Right lobe of liver (tissue), 4 donors: ENCODE measurements around the gene TSPAN31.

Experiments used
- POLR2A ChIP-seq: fragments of 450-650 bp; IDR thresholded peaks from one replicate; pipeline ENCODE4 v1.6.1; 2017; ENCODE audit warnings: antibody characterized with exemption, mild to moderate bottlenecking
- TF ChIP-seq, protein P1 (sequence below), 4 donors: fragments of 200-600 bp in 3 of 4; fragments of 450-650 bp in 1 of 4; IDR thresholded peaks; one replicate each; pipeline versions ENCODE4 v1.5.1 to v1.8.0; 2016 to 2022; ENCODE audit warnings: antibody characterized with exemption in 4 of 4, mild to moderate bottlenecking in 2 of 4
- donor health status: DM: no; HTN: no; CAD: no.
- donor health status: DM: no; HTN: no; CAD: no.
- donor health status: DM: no; HTN: yes; CAD: no.

DNA sequence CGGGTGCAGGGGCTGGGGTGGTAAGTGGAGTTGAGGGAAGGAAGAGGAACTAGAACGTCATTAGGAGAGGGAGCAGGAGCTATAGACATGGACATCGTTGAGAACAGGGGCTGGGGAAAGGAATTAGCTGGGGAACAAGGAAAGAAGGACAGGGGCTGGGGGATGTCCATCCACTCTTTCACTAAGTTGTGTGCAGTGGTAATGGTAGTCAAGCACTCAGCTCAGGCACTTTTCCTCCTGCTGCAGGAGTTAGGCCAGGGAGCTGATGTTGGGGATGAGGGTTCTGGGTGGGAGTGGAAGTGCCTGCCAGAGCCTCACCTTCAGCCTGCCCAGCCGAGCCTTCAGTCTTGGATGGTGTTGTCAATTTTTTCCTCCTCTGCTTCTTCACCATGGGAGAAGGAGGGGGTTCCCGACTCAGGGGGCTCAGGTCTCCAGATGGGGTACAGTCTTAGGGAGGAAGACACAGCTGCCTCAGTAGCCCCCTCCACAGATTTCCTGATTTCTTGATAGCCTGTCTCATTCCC lies 15.5 kb upstream of the TSPAN31 start:
- TF ChIP-seq, protein P1, sequence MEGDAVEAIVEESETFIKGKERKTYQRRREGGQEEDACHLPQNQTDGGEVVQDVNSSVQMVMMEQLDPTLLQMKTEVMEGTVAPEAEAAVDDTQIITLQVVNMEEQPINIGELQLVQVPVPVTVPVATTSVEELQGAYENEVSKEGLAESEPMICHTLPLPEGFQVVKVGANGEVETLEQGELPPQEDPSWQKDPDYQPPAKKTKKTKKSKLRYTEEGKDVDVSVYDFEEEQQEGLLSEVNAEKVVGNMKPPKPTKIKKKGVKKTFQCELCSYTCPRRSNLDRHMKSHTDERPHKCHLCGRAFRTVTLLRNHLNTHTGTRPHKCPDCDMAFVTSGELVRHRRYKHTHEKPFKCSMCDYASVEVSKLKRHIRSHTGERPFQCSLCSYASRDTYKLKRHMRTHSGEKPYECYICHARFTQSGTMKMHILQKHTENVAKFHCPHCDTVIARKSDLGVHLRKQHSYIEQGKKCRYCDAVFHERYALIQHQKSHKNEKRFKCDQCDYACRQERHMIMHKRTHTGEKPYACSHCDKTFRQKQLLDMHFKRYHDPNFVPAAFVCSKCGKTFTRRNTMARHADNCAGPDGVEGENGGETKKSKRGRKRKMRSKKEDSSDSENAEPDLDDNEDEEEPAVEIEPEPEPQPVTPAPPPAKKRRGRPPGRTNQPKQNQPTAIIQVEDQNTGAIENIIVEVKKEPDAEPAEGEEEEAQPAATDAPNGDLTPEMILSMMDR (IDR thresholded peaks at IDR 0.05), result no peak
- TF ChIP-seq POLR2A, result no peak
